ENCODE data around the gene PAXX.
A peak's percentile ranks its signal among the peaks of the same experiment; 100 is the strongest.

The PAXX gene

DNA sequence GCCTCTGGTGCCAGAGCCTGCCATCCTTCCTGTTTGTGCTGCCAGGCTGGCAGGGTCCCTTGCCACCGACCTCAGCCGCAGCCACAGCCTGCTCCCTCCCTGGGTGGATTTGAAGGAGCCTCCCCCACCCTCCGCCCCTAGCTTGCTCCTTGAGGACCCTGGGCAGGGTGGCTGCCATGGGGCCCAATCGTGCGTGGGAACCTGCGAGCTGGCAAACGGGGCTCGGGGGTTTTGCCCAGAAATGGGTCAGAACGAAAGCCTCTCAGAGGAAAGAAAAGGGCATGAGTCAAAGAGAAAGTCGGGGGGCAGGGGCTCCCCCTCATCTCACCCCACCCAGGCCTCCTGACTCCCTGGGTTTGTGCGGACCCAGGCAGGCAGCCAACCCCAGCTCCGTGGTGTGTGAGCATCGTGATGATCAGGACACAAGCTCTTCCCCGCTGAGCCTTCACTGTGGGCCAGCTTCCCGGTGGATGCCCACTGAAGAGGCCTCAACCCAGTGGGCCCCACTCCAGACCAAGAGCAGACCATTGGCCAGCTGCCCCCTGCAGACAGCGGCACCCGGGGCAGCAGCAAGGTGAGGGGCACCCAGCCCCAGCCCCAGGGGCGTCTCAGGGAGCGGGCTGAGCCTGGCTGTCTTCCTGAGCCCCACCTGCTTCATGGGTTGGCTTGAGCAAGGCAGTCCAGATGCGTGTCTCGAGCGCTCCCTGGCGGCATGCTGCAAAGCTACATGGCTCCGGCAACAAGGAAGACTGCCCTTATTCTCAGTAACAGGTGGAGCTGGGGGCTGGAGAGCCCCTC, 42.7 kb downstream of the PAXX start:
- DNase-seq: peak; percentile 94

DNA sequence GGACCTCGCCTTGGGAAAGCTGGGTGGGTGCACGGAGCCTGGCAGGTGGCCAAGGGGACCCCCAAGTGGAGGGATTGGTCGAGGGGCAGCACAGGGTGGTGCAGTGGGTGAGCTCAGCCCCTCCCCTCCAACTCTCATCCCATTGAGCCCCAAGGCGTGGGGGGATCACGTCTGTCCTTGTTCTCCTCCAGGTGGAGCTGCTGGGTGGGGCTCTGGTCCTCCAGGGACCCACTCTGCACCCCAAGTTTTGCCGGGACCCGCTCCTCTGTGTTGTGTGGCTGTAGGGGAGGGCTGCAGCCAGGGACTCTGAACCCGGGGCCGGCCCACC, 43.2 kb downstream of the PAXX start:
- DNase-seq: no peak

DNA sequence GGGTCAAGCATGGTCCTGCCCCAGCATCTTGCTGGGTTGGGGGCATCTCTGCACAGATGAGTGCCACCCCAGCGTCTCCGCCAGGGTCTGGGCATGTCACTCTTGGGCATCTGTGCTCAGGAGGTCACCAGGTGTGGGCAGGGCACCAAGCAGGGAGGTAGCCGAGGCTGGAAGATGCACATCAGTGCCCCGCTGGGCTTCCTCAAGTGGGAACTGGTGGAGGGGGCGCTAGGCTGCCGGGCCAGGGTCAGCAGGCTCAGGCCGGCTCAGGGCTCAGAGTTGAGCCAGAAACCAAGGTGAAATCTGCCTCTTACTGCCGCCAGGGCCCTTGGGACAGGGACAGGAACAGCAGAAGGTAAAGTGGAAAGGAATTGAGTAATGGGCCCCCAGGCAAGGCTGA, 43.7 kb downstream of the PAXX start:
- no peak for DNase-seq

DNA sequence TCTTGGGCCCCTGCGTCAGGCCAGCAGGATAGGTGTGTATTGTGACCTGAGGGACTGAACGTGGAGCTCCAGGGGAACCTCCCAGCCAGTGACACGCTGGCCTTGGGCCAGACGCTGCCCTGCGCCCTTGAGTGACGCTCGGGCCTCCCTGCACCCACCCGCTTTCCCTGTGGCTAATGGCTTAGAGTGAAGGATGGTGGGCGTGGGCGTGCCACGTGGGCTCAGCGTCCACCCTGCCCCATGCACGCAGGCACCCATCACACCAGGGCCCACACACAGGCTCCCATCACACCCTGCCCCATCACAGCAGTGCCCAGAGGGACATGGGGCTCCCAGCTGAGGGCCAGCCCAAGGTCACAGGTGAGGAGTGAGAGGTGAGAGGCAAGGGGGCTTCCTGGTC, 44.8 kb downstream of the PAXX start:
- DNase-seq: no peak

DNA sequence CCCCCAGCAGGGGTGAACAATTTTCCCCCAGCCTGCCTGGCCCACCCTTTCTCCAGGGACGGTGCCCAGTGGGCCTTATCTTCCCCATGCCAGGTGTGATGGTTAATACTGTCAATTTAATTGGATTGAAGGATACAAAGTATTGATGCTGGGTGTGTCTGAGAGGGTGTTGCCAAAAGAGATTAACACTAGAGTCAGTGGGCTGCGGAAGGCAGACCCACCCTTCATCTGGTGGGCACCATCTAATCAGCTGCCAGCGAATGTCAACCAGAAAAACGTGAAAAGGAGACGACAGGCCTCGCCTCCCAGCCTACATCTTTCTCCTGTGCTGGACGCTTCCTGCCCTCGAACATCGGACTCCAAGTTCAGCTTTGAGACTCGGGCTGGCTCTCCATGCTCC, 45.3 kb downstream of the PAXX start:
- DNase-seq: no peak

DNA sequence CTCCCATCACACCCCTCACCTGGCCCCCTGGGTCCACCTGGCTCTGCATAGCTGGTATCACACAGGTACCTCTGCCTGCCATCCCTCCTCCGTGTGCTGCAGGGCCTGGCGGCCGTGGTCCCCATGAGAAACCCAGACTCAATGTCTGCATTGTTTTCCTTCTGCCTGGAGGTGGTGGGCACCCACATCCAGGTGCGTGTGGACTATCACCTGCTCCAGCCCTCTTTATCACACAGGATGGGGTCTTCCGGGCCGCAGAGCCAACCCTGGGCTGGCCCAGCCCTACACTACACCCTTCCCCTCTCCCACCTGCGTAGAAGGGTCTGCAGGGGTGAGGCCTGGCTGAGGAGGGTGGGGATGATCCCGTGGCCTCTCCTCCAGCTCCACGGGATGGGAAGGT, 46.7 kb downstream of the PAXX start:
- DNase-seq: no peak

DNA sequence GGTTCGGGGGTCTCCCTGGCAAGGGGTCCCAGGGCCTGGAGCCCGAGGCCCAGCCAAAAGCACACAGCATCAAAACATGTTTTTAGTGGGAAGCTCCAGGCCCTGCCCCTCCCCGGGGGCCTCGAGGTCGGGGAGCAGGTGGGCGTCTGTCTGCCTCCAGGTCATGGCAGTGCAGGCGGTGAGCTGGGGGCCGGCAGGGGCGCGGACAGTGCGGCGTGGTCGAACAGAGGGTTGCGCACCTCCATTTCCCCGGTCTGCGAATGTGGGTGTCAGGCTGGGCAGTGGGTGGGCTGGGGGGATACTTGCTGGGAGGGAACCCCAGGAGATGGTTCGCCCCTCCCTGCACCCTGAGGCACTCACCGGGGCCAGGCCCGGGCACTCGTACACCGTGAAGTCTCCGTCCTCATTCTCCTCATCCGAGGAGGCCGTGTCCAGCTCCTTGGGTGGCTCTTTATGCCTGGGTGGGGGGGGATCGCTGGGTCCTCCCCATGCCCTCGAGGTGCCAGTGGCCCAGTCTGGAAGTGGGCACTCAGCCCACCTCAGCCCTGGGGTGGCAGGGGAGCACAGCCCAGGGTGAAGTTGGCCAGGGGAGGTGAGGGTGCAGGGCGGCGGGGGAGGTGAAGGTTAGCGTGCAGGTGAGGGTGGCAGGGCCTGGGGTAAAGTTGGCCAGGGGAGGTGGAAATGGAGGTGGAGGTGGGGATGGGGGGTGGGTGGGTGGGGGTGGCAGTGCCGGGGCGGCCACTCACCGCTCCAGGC, 47.6 kb downstream of the PAXX start:
- no peak for DNase-seq

DNA sequence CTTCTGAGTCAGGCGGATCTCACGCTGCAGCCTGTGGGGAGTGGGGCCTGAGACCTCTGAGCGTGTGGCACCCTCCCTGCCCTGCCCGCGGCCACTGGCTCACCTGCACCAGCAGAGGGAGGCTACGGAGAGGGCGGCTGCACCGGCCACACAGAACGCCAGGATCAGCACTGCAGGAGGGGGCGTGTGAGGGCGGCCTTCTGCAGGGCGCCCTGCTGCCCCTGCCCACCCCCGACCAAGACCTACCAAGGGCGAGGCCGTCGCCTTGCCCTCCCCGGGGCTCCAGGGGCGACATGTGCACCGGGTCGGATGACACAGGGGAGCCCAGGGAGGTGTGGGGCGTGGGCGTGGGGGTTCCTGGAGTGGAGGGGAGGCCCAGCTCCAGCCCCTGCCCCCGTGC, 48.3 kb downstream of the PAXX start:
- DNase-seq: no peak

DNA sequence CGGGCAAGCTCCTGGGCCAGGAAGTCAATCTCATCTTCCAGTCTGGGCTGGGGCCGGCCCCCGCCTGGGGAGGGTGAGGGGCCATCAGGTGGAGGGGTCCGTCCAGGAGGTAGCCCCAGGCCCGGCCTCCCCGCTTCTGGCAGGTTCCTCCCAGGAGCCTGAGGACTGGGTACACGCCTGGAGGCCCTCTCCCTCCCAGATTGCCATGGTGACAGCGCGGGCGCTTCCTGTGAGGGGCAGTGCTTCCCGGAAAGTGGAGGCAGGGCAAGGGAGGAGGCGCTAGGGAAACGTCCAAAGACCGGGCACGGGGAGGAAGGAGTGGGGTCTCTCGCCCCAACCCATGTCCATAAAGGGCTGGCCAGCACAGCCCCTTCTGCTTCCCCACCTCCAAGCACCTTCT, 48.9 kb downstream of the PAXX start:
- no peak for DNase-seq

DNA sequence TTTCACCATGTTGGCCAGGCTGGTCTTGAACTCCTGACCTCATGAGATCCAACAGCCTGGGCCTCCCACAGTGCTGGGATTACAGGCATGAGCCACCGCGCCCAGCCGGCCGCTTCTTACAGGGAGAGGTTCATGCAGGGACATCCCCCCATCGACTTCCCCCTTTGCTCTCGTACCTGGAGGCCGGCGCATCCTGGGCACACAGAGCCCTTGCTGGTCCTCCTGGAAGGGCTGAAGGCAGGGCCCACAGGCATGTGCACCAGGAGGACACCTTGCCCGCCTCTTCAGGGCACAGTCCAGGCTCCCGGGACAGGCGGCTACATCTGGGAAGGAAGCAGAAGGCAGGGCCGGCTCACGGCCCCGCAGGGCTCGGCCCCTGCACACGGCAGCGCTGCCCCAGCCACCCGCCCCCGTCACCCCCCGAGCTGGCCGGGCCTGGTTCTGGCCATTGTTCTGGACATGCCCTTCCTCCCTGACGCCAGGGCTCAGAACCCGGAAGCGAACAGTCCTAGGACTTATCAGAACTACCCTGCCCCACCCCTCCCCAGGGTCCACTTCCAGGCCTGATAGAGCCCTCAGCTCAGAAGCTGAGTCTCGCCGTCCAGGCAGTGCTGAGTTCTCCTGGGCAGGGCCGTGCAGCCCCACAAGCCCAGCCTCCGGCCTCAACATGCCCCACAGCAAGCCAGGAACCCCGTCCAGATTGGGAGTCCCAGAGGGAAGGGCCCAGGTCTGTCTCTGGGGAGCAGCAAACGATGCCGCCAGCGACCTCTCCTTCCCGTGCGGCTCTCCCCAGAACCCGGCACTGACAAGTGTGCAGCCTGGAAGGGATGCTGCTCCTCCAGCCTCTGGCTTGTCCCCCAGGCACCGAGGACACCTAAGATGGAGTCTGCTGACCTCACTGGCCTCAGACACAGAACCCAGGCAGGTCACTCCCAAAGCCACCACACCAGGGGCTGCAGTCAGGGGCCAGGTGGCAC, 50.8 kb downstream of the PAXX start:
- no peak for DNase-seq

Measured in hematopoietic multipotent progenitor cell treated with erythropoietin and hydrocortisone succinate and interleukin-3 and kit ligand, for 6 days (in vitro differentiated cells).